GM18498 (cell line): ENCODE data around the gene NTRK1.
"Not testable (repeated sequence)": the region's sequence is repeated elsewhere in the genome, so short reads cannot be mapped to it uniquely, and the experiment has no call there.

Experiments
- ATAC-seq: cut with Tn5 transposase; IDR thresholded peaks from one replicate; pipeline ENCODE4 v1.9.1; 2021; ENCODE audit warnings: mild to moderate bottlenecking, moderate library complexity; ENCODE audit not compliant: unreplicated experiment

Gene NTRK1

GRCh38 chr1:156911577-156912298 is 51.1 kb downstream of the NTRK1 start:
- ATAC-seq, result no peak

- ATAC-seq, result no peak
Observed at GRCh38 chr1:156912310-156912709, 51.6 kb downstream of the NTRK1 start.

- no peak for ATAC-seq
Observed at GRCh38 chr1:156912861-156913808, 52.5 kb downstream of the NTRK1 start.

GRCh38 chr1:156913809-156914387 is 53.2 kb downstream of the NTRK1 start:
- ATAC-seq, result no peak

GRCh38 chr1:156914440-156914856 is 53.8 kb downstream of the NTRK1 start:
- ATAC-seq, result no peak

DNA sequence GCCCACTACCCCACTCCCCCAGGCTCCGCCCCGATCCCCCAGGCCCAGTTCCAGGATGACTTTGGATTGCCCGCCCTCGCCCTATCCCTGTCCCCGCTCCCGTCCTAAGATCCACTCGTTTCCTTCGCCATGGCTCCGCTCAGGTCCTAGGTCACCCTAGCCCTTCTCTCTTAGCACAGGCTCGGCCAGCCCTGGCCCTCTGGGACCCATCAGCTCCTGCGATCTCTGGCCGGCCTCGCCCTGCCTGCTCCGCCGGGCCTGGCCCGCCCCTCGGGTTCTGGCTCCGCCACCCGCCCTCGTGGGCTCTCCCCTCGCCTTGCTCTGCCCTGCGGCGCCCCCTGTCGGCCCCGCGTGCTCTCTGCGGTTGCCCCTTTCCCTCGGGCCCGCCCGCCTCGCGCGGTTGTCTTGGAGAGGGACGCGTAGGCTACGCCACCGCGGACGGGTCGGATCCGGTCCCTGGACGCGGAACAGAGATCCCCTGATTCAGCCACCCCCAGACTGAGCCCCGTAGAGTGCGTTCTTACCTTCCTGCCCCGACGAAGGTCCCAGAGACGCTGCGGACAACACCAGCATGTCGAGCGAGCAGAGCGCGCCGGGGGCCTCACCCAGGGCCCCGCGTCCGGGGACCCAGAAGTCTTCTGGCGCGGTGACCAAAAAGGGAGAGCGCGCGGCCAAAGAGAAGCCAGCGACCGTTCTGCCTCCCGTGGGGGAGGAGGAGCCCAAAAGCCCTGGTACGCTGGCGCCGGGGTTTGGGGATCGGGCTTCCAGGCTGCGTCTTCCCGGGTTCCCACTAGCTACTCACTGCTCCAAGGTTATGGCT is 59.8 kb downstream of the NTRK1 start, which contains the start of gene LRRC71:
Gene LRRC71, plus strand, starts transcription at position 400 of the 820 bp plus-strand sequence. Its CDS starts 172 bp downstream, at position 572.
- ATAC-seq, result no peak

GRCh38 chr1:156921053-156921529 is 60.4 kb downstream of the NTRK1 start:
- no peak for ATAC-seq

GRCh38 chr1:156922986-156923669 is 62.5 kb downstream of the NTRK1 start:
- ATAC-seq, result no peak

DNA sequence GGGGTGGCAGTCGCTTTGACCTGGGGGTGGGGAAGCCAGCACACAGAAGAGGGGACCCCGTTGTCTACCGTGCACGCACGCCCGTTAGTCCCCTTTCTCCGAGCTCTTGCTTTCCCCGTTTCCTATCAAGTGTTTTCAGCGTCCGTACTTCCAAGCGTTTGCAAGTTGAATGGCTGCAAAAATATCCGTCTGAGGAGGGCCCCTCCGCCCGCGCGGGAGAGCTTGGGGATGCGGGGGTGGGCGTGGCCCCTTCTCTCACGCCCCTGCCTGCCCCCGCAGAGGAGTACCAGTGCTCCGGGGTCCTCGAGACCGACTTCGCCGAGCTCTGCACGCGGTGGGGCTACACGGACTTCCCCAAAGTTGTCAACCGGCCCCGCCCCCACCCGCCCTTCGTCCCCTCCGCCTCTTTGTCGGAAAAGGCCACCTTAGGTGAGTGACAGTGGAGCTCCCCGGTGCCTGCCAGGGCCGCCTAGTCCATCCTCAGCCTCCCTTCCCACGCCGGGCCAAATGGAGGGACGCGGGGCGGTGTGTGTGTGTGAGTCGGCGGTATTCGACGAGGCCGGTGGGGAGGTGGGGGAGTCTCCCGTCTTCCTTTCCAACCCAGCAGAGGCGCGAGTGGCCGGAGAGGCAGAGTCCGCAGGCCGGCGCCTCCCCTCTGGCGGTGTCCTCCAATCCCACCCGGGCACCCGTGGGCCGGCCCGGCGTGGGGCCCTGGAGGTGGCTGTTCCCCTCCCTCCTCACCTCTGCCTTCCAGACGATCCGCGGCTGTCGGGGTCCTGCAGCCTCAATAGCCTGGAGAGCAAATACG is 63.2 kb downstream of the NTRK1 start:
- ATAC-seq, result no peak

- no peak for ATAC-seq
Observed at GRCh38 chr1:156924478-156925153, 64.0 kb downstream of the NTRK1 start.

GRCh38 chr1:156925154-156926010 is 64.7 kb downstream of the NTRK1 start:
- ATAC-seq, result no peak

GRCh38 chr1:156926175-156926574 is 65.5 kb downstream of the NTRK1 start:
- ATAC-seq, result no peak

DNA sequence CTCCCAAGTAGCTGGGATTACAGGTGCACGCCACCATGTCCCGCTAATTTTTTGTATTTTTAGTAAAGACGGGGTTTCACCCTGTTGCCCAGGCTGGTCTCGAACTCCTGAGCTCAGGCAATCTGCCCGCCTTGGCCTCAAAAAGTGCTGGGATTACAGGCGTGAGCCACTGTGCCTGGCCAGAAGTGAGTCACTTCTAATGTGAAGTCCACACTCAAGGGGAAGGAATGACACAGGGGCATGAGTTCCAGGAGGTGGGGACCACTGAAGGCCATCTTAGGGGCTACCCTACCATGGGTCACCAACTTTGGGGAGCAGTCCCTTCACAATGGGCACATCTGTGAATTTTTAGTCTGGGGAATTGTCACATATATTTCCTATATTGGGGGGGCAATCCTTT is 66.0 kb downstream of the NTRK1 start:
- ATAC-seq, result not testable (repeated sequence)

DNA sequence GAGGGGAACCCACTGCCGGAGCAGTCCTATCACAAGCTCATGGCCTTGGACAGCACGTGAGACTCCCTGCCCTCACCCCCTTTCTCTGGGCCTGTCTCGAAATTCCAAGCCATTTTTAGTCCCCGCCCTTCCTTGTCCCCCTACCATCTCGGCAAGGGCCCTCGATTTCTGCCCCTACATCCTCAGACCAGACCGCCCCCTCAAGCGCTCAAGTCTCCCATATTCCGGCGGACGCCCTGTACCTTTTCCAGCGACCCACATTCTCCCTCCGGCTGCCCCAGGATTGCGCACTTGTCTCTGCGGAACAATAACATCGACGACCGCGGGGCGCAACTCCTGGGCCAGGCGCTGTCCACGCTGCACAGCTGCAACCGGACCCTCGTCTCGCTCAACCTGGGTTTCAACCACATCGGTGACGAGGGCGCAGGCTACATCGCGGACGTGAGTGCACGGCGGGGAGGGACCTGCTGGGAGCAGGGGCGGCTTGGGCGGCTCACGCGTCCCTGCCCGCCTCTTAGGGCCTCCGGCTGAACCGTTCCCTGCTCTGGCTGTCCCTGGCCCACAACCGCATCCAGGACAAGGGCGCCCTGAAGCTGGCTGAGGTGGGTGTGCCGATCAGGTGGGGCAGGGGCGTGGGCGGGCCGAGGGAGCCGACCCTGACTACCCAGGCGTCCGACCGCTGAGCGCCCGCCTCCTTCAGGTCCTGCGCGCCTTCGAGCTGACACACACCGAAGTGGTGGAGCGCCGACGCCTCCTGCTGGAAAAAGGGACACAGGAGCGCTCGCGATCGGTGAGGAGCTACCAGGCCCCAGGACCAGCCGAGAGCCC is 66.8 kb downstream of the NTRK1 start:
- ATAC-seq, result no peak

DNA sequence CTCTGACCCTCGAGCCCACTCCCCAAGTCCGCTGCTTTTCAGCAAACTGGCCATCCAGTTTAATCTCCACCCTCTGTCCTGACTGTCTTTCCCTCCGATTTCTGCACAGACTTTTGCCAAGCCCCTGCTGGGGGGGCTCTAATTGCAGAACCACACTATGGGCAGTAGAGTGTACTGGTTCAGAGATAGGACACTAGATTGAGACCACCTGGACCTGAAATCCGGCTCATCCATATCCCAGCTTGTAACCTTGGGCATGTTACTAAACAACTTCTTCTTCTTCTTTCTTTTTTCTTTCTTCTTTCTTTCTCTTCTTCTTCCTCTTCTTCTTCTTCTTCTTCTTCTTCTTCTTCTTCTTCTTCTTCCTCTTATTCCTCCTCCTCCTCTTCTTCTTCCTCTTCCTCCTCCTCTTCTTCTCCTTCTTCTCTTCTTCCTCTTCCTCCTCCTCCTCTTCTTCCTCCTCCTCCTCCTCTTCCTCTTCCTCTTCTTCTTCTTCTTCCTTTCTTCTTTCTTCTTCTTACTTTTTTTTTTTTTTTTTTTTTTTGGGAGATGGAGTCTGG is 67.5 kb downstream of the NTRK1 start:
- ATAC-seq, result no peak

DNA sequence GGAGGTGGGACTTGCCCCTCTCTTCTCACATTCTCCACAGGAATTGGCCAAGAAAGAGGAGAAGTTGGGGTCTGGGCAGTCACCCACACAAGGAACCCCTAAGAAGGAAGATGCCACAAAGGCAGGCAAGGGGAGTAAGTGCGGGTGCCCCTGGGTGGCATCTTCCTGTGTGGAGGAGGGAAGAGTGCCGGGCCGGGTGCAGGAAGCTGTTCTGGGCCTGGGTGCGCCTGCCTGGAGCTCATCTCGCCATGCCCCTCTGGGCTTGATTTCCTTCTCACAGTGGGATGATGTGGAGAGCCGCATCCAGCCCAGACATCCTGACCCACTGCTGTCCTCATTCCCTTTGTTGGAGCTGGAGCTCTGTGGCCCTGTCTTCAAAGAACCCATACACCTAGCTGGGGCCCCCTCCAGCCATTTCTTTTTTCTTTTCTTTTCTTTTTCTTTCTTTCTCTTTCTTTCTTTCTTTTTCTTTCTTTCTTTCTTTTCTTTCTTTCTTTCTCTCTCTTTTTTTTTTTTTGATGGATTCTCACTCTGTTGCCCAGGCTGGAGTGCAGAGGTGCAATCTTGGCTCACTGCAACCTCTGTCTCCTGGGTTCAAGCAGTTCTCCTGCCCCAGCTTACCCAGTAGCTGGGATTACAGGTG is 69.1 kb downstream of the NTRK1 start:
- no peak for ATAC-seq
